NCI-H748 (cell line): ENCODE measurements around the gene CASP2.

Source experiments
- DNase-seq: peaks from one replicate; lab custom pipeline; 2025; ENCODE audit not compliant: unreplicated experiment; lab: John Stamatoyannopoulos, UW

Gene CASP2

GRCh38 chr7:143325240-143325639 is 37.1 kb downstream of the CASP2 start:
- no peak for DNase-seq

- DNase-seq, result no peak
These were observed 39.8 kb downstream of the CASP2 start for GRCh38 chr7:143327903-143328302.

- DNase-seq, result peak; percentile 10
These were observed 41.5 kb downstream of the CASP2 start for GRCh38 chr7:143329471-143330170.

- DNase-seq, result no peak
These were observed 43.1 kb downstream of the CASP2 start for GRCh38 chr7:143331179-143331801.

- DNase-seq, result no peak
These were observed 46.1 kb downstream of the CASP2 start for GRCh38 chr7:143334244-143334643.

GRCh38 chr7:143337216-143337615 is 49.1 kb downstream of the CASP2 start:
- no peak for DNase-seq

- no peak for DNase-seq
These were observed 53.7 kb downstream of the CASP2 start for GRCh38 chr7:143341842-143342241.

GRCh38 chr7:143343596-143343995 is 55.4 kb downstream of the CASP2 start:
- no peak for DNase-seq

GRCh38 chr7:143345428-143345900 is 57.3 kb downstream of the CASP2 start:
- DNase-seq, result peak; percentile 86

- no peak for DNase-seq
These were observed 57.9 kb downstream of the CASP2 start for GRCh38 chr7:143346018-143346417.

GRCh38 chr7:143347950-143348349 is 59.8 kb downstream of the CASP2 start:
- DNase-seq, result no peak

- no peak for DNase-seq
These were observed 62.9 kb downstream of the CASP2 start for GRCh38 chr7:143351060-143351459.

- DNase-seq, result no peak
These were observed 63.4 kb downstream of the CASP2 start for GRCh38 chr7:143351574-143351973.

- no peak for DNase-seq
These were observed 64.4 kb downstream of the CASP2 start for GRCh38 chr7:143352531-143353002.

- no peak for DNase-seq
These were observed 66.2 kb downstream of the CASP2 start for GRCh38 chr7:143354376-143354775.

- DNase-seq, result no peak
These were observed 66.8 kb downstream of the CASP2 start for GRCh38 chr7:143354965-143355364.

- DNase-seq, result no peak
These were observed 67.6 kb downstream of the CASP2 start for GRCh38 chr7:143355450-143356385.

GRCh38 chr7:143356414-143357050 is 68.4 kb downstream of the CASP2 start:
- no peak for DNase-seq
